ENCODE measurements around the gene IL13. TPM values are rescaled to one million over a fixed set of nuclear protein-coding genes. Genes with fewer than 3 reads are reported as not detected.

Gene IL13
- total RNA-seq, 2 donors from 2014 or later: not detected

GRCh38 chr5:132667761-132668705 lies 10.1 kb downstream of the IL13 start:
- Mint-ChIP-seq H3K4me1 (peaks cover 21% of the 10 kb centered on the region), H3K27ac (no peak overlapping the region)
- TF ChIP-seq CTCF (conservative IDR thresholded peaks at IDR 0.05): no peak

GRCh38 chr5:132668706-132669454 lies 10.9 kb downstream of the IL13 start:
- no peaks in the 10 kb centered on the region for H3K9me3 ChIP-seq (ENCODE audit: control insufficient read depth, low read length)
- Mint-ChIP-seq H3K36me3 (ENCODE audit: low read depth) (no peaks in the 10 kb centered on the region), H3K9me3 (no peaks in the 10 kb centered on the region), H3K27ac (no peak overlapping the region), H3K4me1 (peaks cover 22% of the 10 kb centered on the region), H3K27me3 (ENCODE audit: insufficient read depth) (no peaks in the 10 kb centered on the region), H3K4me3 (no peak overlapping the region)
- no peaks in the 10 kb centered on the region for H3K27me3 ChIP-seq (ENCODE audit: control insufficient read depth, insufficient read depth, low read length, poor library complexity, severe bottlenecking)
- no peak overlapping the region for H3K27ac ChIP-seq (ENCODE audit: low read depth, low read length)
- no peak overlapping the region for H3K4me3 ChIP-seq (ENCODE audit: low read length)
- TF ChIP-seq CTCF (conservative IDR thresholded peaks at IDR 0.05): no peak
- no peak overlapping the region for H3K9ac ChIP-seq (ENCODE audit: extremely low read depth, low read length, poor library complexity, severe bottlenecking)
- 94 to 100% methylated on average over 7 to 14 of the region's 14 CpGs for WGBS, 2 experiments (ENCODE audit: insufficient coverage in 1 of 2, insufficient read length in 1 of 2)
- H3K4me1 ChIP-seq (ENCODE audit: control insufficient read depth, insufficient read depth, low read length): peaks cover 10% of the 10 kb centered on the region
- no peaks in the 10 kb centered on the region for H3K36me3 ChIP-seq (ENCODE audit: control insufficient read depth, insufficient read depth, low read length)
- no peak for DNase-seq

More at GRCh38 chr5:132667761-132668705, 10.1 kb downstream of the IL13 start:
- Mint-ChIP-seq H3K27me3 (ENCODE audit: insufficient read depth) (no peaks in the 10 kb centered on the region), H3K36me3 (ENCODE audit: low read depth) (no peaks in the 10 kb centered on the region), H3K9me3 (no peaks in the 10 kb centered on the region), H3K4me3 (no peak overlapping the region)
- Histone ChIP-seq H3K36me3 (ENCODE audit: control insufficient read depth, insufficient read depth, low read length) (no peaks in the 10 kb centered on the region), H3K9ac (ENCODE audit: extremely low read depth, low read length, poor library complexity, severe bottlenecking) (no peak overlapping the region), H3K27ac (ENCODE audit: low read depth, low read length) (no peak overlapping the region), H3K4me1 (ENCODE audit: control insufficient read depth, insufficient read depth, low read length) (peaks cover 9% of the 10 kb centered on the region), H3K27me3 (ENCODE audit: control insufficient read depth, insufficient read depth, low read length, poor library complexity, severe bottlenecking) (no peaks in the 10 kb centered on the region), H3K4me3 (ENCODE audit: low read length) (no peak overlapping the region), H3K9me3 (ENCODE audit: control insufficient read depth, low read length) (no peaks in the 10 kb centered on the region)
- WGBS, 2 experiments (ENCODE audit: insufficient coverage in 1 of 2, insufficient read length in 1 of 2): 80 to 82% methylated on average over 17 to 22 of the region's 22 CpGs
- DNase-seq: no peak

- no peak for DNase-seq
- Histone ChIP-seq H3K27ac (ENCODE audit: low read depth, low read length) (no peak overlapping the region), H3K9ac (ENCODE audit: extremely low read depth, low read length, poor library complexity, severe bottlenecking) (no peak overlapping the region), H3K4me3 (ENCODE audit: low read length) (no peak overlapping the region), H3K9me3 (ENCODE audit: control insufficient read depth, low read length) (no peaks in the 10 kb centered on the region), H3K36me3 (ENCODE audit: control insufficient read depth, insufficient read depth, low read length) (no peaks in the 10 kb centered on the region), H3K4me1 (ENCODE audit: control insufficient read depth, insufficient read depth, low read length) (peaks cover 10% of the 10 kb centered on the region), H3K27me3 (ENCODE audit: control insufficient read depth, insufficient read depth, low read length, poor library complexity, severe bottlenecking) (no peaks in the 10 kb centered on the region)
- H3K9me3 Mint-ChIP-seq: no peaks in the 10 kb centered on the region
- no peak overlapping the region for H3K4me3 Mint-ChIP-seq
- 95% methylated on average over 2 to 7 of the region's 7 CpGs for WGBS, 2 experiments (ENCODE audit: insufficient coverage in 1 of 2, insufficient read length in 1 of 2)
- no peak overlapping the region for H3K27ac Mint-ChIP-seq
- peaks cover 23% of the 10 kb centered on the region for H3K4me1 Mint-ChIP-seq
- H3K27me3 Mint-ChIP-seq (ENCODE audit: insufficient read depth): no peaks in the 10 kb centered on the region
- no peak for TF ChIP-seq CTCF (conservative IDR thresholded peaks at IDR 0.05)
- no peaks in the 10 kb centered on the region for H3K36me3 Mint-ChIP-seq (ENCODE audit: low read depth)
Observed at GRCh38 chr5:132669455-132669820, 11.5 kb downstream of the IL13 start.
